Cardiac muscle cell (in vitro differentiated cells and primary cell): Measurements from ENCODE around the gene LPAR1. TPM values are rescaled to one million over a fixed set of nuclear protein-coding genes. Genes with fewer than 3 reads are reported as not detected.

ENCODE experiments used
- DNase-seq, 2 donors: peaks; one replicate each; pipeline versions ENCODE4 v3.0.0 to v3.0.0-alpha.2; 2010 to 2017; ENCODE audit warnings: low read depth in 1 of 2, low spot score in 1 of 2
- H3K27ac ChIP-seq: fragments of 200-600 bp; sonication (generic); 2 replicates; pipeline ENCODE4 v1.5.1; 2016
- H3K27me3 ChIP-seq: fragments of 200-600 bp; sonication (generic); 2 replicates; pipeline ENCODE4 v1.6.0; 2016; ENCODE audit warnings: control low read depth
- H3K36me3 ChIP-seq: fragments of 200-600 bp; sonication (generic); 2 replicates; pipeline ENCODE4 v1.5.1; 2016; ENCODE audit warnings: control low read depth
- H3K4me1 ChIP-seq: fragments of 200-600 bp; sonication (generic); 2 replicates; pipeline ENCODE4 v1.8.1; 2017; ENCODE audit warnings: low read depth, mild to moderate bottlenecking, mixed run types
- H3K4me3 ChIP-seq: fragments of 200-600 bp; sonication (generic); 2 replicates; pipeline ENCODE4 v1.5.1; 2016; ENCODE audit warnings: mild to moderate bottlenecking
- H3K9me3 ChIP-seq: fragments of 200-600 bp; sonication (generic); 2 replicates; pipeline ENCODE4 v1.5.1; 2017; ENCODE audit warnings: low read depth, mild to moderate bottlenecking, control low read depth
- CTCF ChIP-seq: IDR thresholded peaks from 2 replicates; pipeline ENCODE4 v1.5.1; 2012; ENCODE audit warnings: low read depth, mild to moderate bottlenecking, low read length
- polyA plus RNA-seq: library from polyadenylated mRNA; unstranded; fragments of >200 nt; fragmentation: Nextera tagmentation; extraction: Ambion mirVana; gene quantifications from 2 replicates; pipeline ENCODE4 v1.2.1, GENCODE V29; 2016
- total RNA-seq: library from RNA; depleted of rRNA; stranded (reverse); fragments of >200 nt; gene quantifications from 2 replicates; pipeline ENCODE4 v1.2.3, GENCODE V29; 2016

LPAR1 gene, protein sequence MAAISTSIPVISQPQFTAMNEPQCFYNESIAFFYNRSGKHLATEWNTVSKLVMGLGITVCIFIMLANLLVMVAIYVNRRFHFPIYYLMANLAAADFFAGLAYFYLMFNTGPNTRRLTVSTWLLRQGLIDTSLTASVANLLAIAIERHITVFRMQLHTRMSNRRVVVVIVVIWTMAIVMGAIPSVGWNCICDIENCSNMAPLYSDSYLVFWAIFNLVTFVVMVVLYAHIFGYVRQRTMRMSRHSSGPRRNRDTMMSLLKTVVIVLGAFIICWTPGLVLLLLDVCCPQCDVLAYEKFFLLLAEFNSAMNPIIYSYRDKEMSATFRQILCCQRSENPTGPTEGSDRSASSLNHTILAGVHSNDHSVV
- total RNA-seq (0.77 and 1.5 TPM in 2 replicates), polyA plus RNA-seq (0.49 and 1.9 TPM in 2 replicates)

DNA sequence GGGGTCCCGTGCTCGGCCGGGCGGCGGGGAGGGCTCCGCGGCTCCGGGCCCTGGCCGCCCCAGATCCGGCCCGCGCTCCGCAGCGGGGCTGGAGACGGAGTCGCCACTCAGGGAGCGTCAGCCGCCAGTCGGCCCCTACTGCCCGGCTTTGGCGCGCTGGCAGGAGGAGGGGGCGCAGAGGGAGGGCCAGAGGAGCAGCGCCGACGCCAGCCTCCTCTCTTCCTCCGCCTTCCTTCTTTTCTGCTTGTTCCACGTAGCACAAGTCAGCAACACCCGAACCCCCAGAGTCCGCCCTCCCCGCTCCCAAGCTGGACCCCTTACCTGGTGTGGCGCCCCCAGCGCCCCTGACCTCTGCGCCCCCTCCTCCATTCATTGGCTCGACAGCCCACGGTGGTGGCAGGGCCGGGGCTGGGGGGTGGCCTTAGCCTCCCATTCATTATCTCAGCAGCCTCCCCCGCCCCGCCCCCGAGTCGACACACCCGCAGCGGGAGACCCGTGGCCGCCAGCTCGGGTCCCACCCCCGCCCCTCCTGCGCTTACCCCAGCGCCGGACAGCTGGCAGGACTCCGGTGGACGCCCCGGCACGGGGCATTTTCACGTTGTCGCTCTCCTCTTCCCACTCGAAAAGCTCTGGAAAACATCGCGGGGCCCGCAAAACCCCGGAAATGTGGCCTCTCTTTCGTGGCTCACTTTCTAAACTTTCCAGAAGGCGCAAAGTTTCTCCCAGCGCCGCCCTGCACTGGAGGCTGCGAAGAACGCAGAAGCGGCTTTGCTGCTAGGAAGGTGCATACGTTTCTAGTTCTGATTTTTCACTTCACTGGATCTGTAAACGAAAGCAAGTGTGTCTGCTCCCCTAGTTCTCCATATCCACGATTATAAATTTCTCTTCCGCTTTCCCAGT lies at the start of gene LPAR1:
TSS of gene LPAR1 (minus strand) at position 140 of the 900 bp plus-strand sequence. CDS start 66,353 bp downstream, outside the sequence.
- Histone ChIP-seq H3K4me1 (no peaks in the 10 kb centered on the region), H3K4me3 (peak within 1 kb of the TSS; percentile 55), H3K27me3 (peaks cover 80% of the 10 kb centered on the region), H3K9me3 (no peaks in the 10 kb centered on the region), H3K27ac (no peak within 1 kb of the TSS), H3K36me3 (no peaks in the 10 kb centered on the region)
- TF ChIP-seq CTCF = no peak
- peak; percentile 72 to 75 for DNase-seq

DNA sequence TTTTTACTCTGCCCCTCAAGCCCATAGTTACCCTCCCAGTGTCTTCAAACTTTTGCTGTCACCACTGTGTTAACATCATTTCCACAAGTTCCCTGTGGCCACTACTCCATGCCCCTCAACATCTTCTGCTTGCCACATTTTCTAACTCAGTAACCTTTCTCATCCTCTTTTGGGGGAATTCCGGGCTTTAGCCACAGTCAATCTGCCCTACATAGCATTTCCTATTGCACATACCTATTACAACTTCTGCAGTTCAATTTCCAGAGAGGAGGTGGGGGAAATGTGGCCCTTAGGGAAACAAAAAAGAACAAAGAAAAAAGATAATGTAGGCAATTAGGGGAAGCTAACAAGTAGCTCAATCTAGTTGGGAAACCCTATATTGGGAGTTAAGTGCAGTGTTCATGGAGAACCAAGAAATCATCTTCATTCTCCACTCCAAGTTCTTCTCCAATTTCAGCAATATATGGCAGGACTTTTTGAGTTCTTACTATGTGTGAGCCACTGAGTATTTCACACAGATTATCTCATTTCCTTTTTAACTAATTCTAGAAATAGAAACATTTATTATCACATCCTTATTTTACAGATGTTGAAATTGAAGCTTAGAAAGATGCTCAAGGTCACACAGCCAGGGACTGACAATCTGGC lies 40.2 kb upstream of the LPAR1 start:
- Histone ChIP-seq H3K36me3 (no peaks in the 10 kb centered on the region), H3K27ac (no peak overlapping the region), H3K9me3 (no peaks in the 10 kb centered on the region), H3K4me3 (no peak overlapping the region), H3K27me3 (no peaks in the 10 kb centered on the region), H3K4me1 (no peaks in the 10 kb centered on the region)
- peak in 1 of 2 donors; percentile 16 for DNase-seq
- TF ChIP-seq CTCF = no peak

DNA sequence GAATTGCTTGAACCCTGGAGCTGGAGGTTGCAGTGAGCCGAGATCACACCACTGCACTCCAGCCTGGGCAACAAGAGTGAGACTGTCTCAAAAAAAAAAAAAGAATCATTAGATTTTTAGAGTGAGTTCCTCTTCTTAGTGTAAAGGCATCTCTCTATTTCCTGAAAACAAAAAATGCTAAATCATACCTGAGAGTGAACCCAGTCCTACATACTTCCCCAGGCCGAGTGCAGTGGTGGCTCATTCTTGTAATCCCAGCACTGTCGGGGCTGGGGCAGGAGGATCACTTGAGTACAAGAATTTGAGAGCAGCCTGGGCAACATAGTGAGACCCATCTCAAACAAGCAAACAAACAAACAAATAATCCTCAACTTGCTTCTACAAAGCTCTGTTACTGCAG lies 38.2 kb upstream of the LPAR1 start:
- DNase-seq = no peak
- no peaks in the 10 kb centered on the region for H3K4me1 ChIP-seq
- no peaks in the 10 kb centered on the region for H3K27me3 ChIP-seq
- H3K36me3 ChIP-seq = no peaks in the 10 kb centered on the region
- H3K4me3 ChIP-seq = no peak overlapping the region
- no peak overlapping the region for H3K27ac ChIP-seq
- H3K9me3 ChIP-seq = no peaks in the 10 kb centered on the region
- no peak for TF ChIP-seq CTCF

DNA sequence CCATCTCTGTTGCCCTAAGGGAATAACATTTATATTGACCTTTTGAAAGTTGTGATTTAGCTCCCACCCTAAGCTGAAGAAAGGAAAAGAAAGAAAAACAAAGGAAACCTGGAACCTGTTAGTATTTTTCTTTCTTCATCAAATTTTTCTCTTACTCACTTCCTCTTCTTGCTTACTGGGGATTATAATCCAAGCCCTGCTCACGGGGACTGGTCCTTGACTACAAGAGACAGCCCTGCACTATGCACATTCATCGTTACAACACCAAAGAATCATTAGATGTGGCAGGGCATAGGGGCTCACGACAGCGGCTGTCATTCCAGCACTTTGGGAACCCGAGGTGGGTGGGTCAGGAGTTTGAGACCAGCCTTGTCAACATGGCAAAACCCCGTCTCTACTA lies 37.8 kb upstream of the LPAR1 start:
- no peaks in the 10 kb centered on the region for H3K9me3 ChIP-seq
- no peaks in the 10 kb centered on the region for H3K36me3 ChIP-seq
- no peak overlapping the region for H3K27ac ChIP-seq
- no peak overlapping the region for H3K4me3 ChIP-seq
- H3K27me3 ChIP-seq = no peaks in the 10 kb centered on the region
- DNase-seq = no peak
- no peaks in the 10 kb centered on the region for H3K4me1 ChIP-seq
- TF ChIP-seq CTCF = no peak

- no peak overlapping the region for H3K4me3 ChIP-seq
- H3K36me3 ChIP-seq = no peaks in the 10 kb centered on the region
- H3K27ac ChIP-seq = no peak overlapping the region
- H3K27me3 ChIP-seq = no peaks in the 10 kb centered on the region
- DNase-seq = peak in 1 of 2 donors; percentile 42
- H3K4me1 ChIP-seq = no peaks in the 10 kb centered on the region
- TF ChIP-seq CTCF = no peak
- no peaks in the 10 kb centered on the region for H3K9me3 ChIP-seq
These were observed 36.1 kb upstream of the LPAR1 start for GRCh38 chr9:111074395-111074794.
